ENCODE results near the gene TNIP1.

TNIP1 gene

GRCh38 chr5:151106043-151106442, 25.2 kb upstream of the TNIP1 start:
- Histone ChIP-seq H3K4me1 (ENCODE audit: insufficient read depth, insufficient read length) (no peaks in the 10 kb centered on the region), H3K36me3 (ENCODE audit: insufficient read depth, insufficient read length, low read length) (peaks cover 97% of the 10 kb centered on the region)
- TF ChIP-seq SUZ12 (IDR thresholded peaks at IDR 0.05; ENCODE audit: extremely low read depth, insufficient read depth, insufficient read length) (no peak), YY1 (IDR thresholded peaks at IDR 0.05; ENCODE audit: insufficient read depth, insufficient read length) (no peak), ZNF274 (IDR thresholded peaks at IDR 0.05; ENCODE audit: low read depth, low read length) (no peak)

DNA sequence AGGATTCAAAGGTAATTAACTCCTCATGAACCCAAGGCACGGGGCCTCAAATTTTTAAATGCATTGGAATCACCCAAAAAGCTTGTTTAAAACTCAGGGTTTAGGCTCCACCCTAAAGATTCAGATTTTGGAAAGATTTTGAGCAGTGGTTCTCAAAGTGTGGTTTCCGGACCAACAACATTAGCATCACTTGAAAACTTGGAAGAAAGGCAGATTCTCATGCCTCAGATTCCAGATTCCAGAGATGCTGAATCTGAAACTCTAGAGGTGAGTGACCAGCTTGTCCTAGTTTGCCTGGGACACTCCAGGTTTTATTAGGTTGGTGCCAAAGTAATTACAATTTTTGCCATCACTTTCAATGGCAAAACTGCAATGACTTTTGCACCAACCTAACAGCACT, 24.7 kb upstream of the TNIP1 start:
- H3K9me3 ChIP-seq (ENCODE audit: insufficient read depth, low read length), result no peaks in the 10 kb centered on the region
- TF ChIP-seq YY1 (IDR thresholded peaks at IDR 0.05; ENCODE audit: insufficient read depth, insufficient read length) (no peak), ZNF274 (IDR thresholded peaks at IDR 0.05; ENCODE audit: low read depth, low read length) (no peak), SUZ12 (IDR thresholded peaks at IDR 0.05; ENCODE audit: extremely low read depth, insufficient read depth, insufficient read length) (no peak)
- H3K4me3 ChIP-seq (ENCODE audit: insufficient read length, low read depth), result no peak overlapping the region
- no peaks in the 10 kb centered on the region for H3K27me3 ChIP-seq (ENCODE audit: insufficient read depth, insufficient read length)
- no peak for DNase-seq (ENCODE audit: low read depth, low spot score)
- peaks cover 97% of the 10 kb centered on the region for H3K36me3 ChIP-seq (ENCODE audit: insufficient read depth, insufficient read length, low read length)
- no peaks in the 10 kb centered on the region for H3K4me1 ChIP-seq (ENCODE audit: insufficient read depth, insufficient read length)
- no peak overlapping the region for H3K9ac ChIP-seq (ENCODE audit: insufficient read length, low read depth)

More at GRCh38 chr5:151106043-151106442, 25.2 kb upstream of the TNIP1 start:
- Histone ChIP-seq H3K9ac (ENCODE audit: insufficient read length, low read depth) (no peak overlapping the region), H3K4me3 (ENCODE audit: insufficient read length, low read depth) (no peak overlapping the region), H3K27me3 (ENCODE audit: insufficient read depth, insufficient read length) (no peaks in the 10 kb centered on the region), H3K9me3 (ENCODE audit: insufficient read depth, low read length) (no peaks in the 10 kb centered on the region)
- no peak for DNase-seq (ENCODE audit: low read depth, low spot score)

DNA sequence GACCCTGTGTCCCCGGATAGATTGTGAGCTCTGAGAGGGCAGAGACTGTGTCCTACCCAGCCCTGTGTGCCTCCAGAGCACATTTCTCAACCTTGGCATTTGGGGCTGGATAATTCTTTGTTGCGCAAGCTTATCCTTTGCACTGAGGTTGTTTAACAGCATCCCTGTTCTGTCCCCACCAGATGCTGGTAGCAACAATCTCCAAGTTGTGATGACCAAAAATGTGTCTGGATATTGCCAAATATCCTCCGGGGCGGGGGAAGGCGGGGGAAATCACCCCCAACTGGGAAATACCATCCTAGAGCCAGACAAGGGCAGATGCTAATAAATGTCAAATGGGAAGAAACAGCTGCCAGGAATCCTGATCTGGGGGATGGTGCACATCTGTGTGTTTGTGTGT, 24.0 kb upstream of the TNIP1 start:
- Histone ChIP-seq H3K9me3 (ENCODE audit: insufficient read depth, low read length) (no peaks in the 10 kb centered on the region), H3K4me1 (ENCODE audit: insufficient read depth, insufficient read length) (no peaks in the 10 kb centered on the region), H3K36me3 (ENCODE audit: insufficient read depth, insufficient read length, low read length) (peaks cover 96% of the 10 kb centered on the region), H3K27me3 (ENCODE audit: insufficient read depth, insufficient read length) (no peaks in the 10 kb centered on the region), H3K9ac (ENCODE audit: insufficient read length, low read depth) (no peak overlapping the region), H3K4me3 (ENCODE audit: insufficient read length, low read depth) (no peak overlapping the region)
- no peak for DNase-seq (ENCODE audit: low read depth, low spot score)
- no peak for TF ChIP-seq ZNF274 (IDR thresholded peaks at IDR 0.05; ENCODE audit: low read depth, low read length)
- no peak for TF ChIP-seq SUZ12 (IDR thresholded peaks at IDR 0.05; ENCODE audit: extremely low read depth, insufficient read depth, insufficient read length)
- TF ChIP-seq YY1 (IDR thresholded peaks at IDR 0.05; ENCODE audit: insufficient read depth, insufficient read length), result no peak

- Histone ChIP-seq H3K9me3 (ENCODE audit: insufficient read depth, low read length) (no peaks in the 10 kb centered on the region), H3K4me3 (ENCODE audit: insufficient read length, low read depth) (no peak overlapping the region), H3K36me3 (ENCODE audit: insufficient read depth, insufficient read length, low read length) (peaks cover 66% of the 10 kb centered on the region), H3K4me1 (ENCODE audit: insufficient read depth, insufficient read length) (peaks cover 2% of the 10 kb centered on the region), H3K9ac (ENCODE audit: insufficient read length, low read depth) (no peak overlapping the region), H3K27me3 (ENCODE audit: insufficient read depth, insufficient read length) (no peaks in the 10 kb centered on the region)
- no peak for DNase-seq (ENCODE audit: low read depth, low spot score)
- TF ChIP-seq YY1 (IDR thresholded peaks at IDR 0.05; ENCODE audit: insufficient read depth, insufficient read length) (no peak), ZNF274 (IDR thresholded peaks at IDR 0.05; ENCODE audit: low read depth, low read length) (no peak), SUZ12 (IDR thresholded peaks at IDR 0.05; ENCODE audit: extremely low read depth, insufficient read depth, insufficient read length) (no peak)
These were observed 20.9 kb upstream of the TNIP1 start for GRCh38 chr5:151101746-151102145.

DNA sequence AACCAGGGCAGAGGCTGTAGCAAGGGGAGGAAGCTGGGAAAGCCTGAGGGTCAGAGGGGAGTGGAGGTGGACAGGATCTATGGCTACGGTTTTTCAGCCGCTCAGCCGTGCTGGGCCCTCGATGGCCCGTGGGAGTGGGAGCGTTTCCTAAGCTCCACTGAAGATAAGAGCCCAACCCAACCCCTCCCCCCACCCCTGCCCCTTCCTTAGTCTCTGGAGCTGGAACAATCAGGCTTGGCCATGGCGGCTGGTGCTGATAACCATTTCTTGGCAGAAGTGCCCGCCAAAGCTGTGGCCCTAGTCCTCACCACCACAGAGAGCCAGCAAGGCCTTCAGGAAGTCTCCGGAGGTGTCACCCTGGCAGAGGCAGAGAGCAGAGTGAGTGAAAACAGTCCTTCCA, 20.3 kb upstream of the TNIP1 start:
- Histone ChIP-seq H3K27me3 (ENCODE audit: insufficient read depth, insufficient read length) (no peaks in the 10 kb centered on the region), H3K4me3 (ENCODE audit: insufficient read length, low read depth) (no peak overlapping the region), H3K4me1 (ENCODE audit: insufficient read depth, insufficient read length) (peaks cover 2% of the 10 kb centered on the region), H3K36me3 (ENCODE audit: insufficient read depth, insufficient read length, low read length) (peaks cover 60% of the 10 kb centered on the region), H3K9me3 (ENCODE audit: insufficient read depth, low read length) (no peaks in the 10 kb centered on the region), H3K9ac (ENCODE audit: insufficient read length, low read depth) (no peak overlapping the region)
- no peak for DNase-seq (ENCODE audit: low read depth, low spot score)
- no peak for TF ChIP-seq YY1 (IDR thresholded peaks at IDR 0.05; ENCODE audit: insufficient read depth, insufficient read length)
- TF ChIP-seq SUZ12 (IDR thresholded peaks at IDR 0.05; ENCODE audit: extremely low read depth, insufficient read depth, insufficient read length), result no peak
- no peak for TF ChIP-seq ZNF274 (IDR thresholded peaks at IDR 0.05; ENCODE audit: low read depth, low read length)

- no peaks in the 10 kb centered on the region for H3K9me3 ChIP-seq (ENCODE audit: insufficient read depth, low read length)
- peaks cover 7% of the 10 kb centered on the region for H3K4me1 ChIP-seq (ENCODE audit: insufficient read depth, insufficient read length)
- TF ChIP-seq SUZ12 (IDR thresholded peaks at IDR 0.05; ENCODE audit: extremely low read depth, insufficient read depth, insufficient read length), result no peak
- TF ChIP-seq YY1 (IDR thresholded peaks at IDR 0.05; ENCODE audit: insufficient read depth, insufficient read length), result no peak
- TF ChIP-seq ZNF274 (IDR thresholded peaks at IDR 0.05; ENCODE audit: low read depth, low read length), result no peak
- H3K9ac ChIP-seq (ENCODE audit: insufficient read length, low read depth), result no peak overlapping the region
- DNase-seq (ENCODE audit: low read depth, low spot score), result no peak
- no peak overlapping the region for H3K4me3 ChIP-seq (ENCODE audit: insufficient read length, low read depth)
- no peaks in the 10 kb centered on the region for H3K27me3 ChIP-seq (ENCODE audit: insufficient read depth, insufficient read length)
- H3K36me3 ChIP-seq (ENCODE audit: insufficient read depth, insufficient read length, low read length), result peaks cover 55% of the 10 kb centered on the region
These were observed 19.8 kb upstream of the TNIP1 start for GRCh38 chr5:151100681-151101080.

DNA sequence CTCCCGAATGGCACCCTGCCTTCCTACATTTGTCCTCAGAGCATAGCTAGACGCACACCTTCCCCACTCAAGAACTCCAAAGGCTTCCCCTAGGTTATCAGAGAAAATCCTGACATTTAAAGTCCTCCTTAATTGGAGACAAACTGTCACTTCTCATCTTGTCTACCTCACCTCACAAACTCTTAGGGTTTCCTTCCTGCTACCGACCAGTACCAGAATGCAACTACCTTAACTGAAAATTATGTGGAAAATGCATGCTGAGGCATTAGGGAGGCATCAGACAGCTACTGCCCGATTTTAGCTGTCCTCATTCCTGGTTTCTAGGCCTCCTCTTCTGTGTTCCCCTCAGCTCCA, 17.9 kb upstream of the TNIP1 start:
- H3K36me3 ChIP-seq (ENCODE audit: insufficient read depth, insufficient read length, low read length), result peaks cover 36% of the 10 kb centered on the region
- no peak overlapping the region for H3K4me3 ChIP-seq (ENCODE audit: insufficient read length, low read depth)
- H3K9me3 ChIP-seq (ENCODE audit: insufficient read depth, low read length), result no peaks in the 10 kb centered on the region
- no peaks in the 10 kb centered on the region for H3K27me3 ChIP-seq (ENCODE audit: insufficient read depth, insufficient read length)
- TF ChIP-seq ZNF274 (IDR thresholded peaks at IDR 0.05; ENCODE audit: low read depth, low read length), result no peak
- no peak for TF ChIP-seq YY1 (IDR thresholded peaks at IDR 0.05; ENCODE audit: insufficient read depth, insufficient read length)
- TF ChIP-seq SUZ12 (IDR thresholded peaks at IDR 0.05; ENCODE audit: extremely low read depth, insufficient read depth, insufficient read length), result no peak
- no peak overlapping the region for H3K9ac ChIP-seq (ENCODE audit: insufficient read length, low read depth)
- peaks cover 15% of the 10 kb centered on the region for H3K4me1 ChIP-seq (ENCODE audit: insufficient read depth, insufficient read length)
- no peak for DNase-seq (ENCODE audit: low read depth, low spot score)
